GM10248 (cell line): Measurements from ENCODE around the gene PEPD.

Source experiments
- CTCF ChIA-PET: fragments of 300-600 bp; sonication (Branson Sonifier 250); formaldehyde crosslinking; extraction: SDS; loops from one replicate; lab custom pipeline; 2021; ENCODE audit warnings: antibody characterized with exemption; lab: Yijun Ruan, JAX
- POLR2A ChIA-PET: fragments of 350-650 bp; sonication (Branson Sonifier 250); formaldehyde crosslinking; extraction: SDS; loops from one replicate; lab custom pipeline; 2020; ENCODE audit warnings: antibody characterized with exemption; lab: Yijun Ruan, JAX
- DNase-seq: peaks from one replicate; pipeline ENCODE4 v3.0.0; 2012; ENCODE audit errors: extremely low spot score
- TF ChIP-seq, protein P1 (sequence below): IDR thresholded peaks from 2 replicates; pipeline ENCODE4 v1.5.1; 2012; ENCODE audit warnings: mild to moderate bottlenecking, low read depth; ENCODE audit errors: extremely low read depth, missing control alignments, control extremely low read depth

The PEPD gene

DNA sequence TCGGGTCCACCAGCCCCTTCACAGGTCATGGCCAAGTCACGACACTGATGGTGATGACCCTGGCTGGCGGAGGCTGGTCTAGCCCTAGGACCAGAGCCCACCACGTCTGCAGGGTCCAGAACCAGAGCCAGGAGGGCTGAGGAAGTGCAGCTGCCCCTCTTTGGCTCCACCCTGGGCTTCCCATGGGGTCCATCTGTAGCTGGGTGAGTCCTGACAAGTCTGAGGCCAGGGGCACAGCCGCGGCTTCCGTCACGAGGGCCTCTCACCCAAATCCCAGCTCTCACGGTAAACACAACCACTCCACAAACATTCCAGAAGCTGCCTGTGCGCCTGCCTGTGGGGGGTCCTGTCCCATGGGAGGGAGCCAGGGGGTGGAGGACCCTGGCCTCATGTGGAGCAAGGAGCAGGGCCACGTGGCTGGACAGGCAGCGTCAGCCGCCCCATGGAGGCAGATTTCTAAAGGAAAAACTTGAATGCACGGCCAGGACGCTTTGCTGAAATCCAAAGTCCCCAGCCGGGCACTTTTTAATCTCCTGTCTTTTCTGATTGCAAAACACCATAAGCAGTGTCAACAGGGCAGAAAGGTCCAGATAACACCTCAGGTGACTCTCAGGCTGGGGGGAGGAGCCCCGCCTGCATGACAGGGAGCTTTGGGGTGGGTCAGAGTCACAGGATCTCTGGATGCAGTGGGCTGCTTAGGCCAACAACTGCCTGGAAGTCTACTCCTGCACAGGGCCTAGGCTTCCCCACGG is 118.2 kb downstream of the PEPD start:
- no peak for DNase-seq
- TF ChIP-seq, protein P1, sequence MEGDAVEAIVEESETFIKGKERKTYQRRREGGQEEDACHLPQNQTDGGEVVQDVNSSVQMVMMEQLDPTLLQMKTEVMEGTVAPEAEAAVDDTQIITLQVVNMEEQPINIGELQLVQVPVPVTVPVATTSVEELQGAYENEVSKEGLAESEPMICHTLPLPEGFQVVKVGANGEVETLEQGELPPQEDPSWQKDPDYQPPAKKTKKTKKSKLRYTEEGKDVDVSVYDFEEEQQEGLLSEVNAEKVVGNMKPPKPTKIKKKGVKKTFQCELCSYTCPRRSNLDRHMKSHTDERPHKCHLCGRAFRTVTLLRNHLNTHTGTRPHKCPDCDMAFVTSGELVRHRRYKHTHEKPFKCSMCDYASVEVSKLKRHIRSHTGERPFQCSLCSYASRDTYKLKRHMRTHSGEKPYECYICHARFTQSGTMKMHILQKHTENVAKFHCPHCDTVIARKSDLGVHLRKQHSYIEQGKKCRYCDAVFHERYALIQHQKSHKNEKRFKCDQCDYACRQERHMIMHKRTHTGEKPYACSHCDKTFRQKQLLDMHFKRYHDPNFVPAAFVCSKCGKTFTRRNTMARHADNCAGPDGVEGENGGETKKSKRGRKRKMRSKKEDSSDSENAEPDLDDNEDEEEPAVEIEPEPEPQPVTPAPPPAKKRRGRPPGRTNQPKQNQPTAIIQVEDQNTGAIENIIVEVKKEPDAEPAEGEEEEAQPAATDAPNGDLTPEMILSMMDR: no peak
- ChIA-PET CTCF (interaction anchor here (1.1 to 4.8 kb wide), 5 partner anchors 13 to 166 kb away, joined by 3 to 93 read pairs (median 4); no protein-coding TSS in a partner anchor), POLR2A (no interaction called here)

DNA sequence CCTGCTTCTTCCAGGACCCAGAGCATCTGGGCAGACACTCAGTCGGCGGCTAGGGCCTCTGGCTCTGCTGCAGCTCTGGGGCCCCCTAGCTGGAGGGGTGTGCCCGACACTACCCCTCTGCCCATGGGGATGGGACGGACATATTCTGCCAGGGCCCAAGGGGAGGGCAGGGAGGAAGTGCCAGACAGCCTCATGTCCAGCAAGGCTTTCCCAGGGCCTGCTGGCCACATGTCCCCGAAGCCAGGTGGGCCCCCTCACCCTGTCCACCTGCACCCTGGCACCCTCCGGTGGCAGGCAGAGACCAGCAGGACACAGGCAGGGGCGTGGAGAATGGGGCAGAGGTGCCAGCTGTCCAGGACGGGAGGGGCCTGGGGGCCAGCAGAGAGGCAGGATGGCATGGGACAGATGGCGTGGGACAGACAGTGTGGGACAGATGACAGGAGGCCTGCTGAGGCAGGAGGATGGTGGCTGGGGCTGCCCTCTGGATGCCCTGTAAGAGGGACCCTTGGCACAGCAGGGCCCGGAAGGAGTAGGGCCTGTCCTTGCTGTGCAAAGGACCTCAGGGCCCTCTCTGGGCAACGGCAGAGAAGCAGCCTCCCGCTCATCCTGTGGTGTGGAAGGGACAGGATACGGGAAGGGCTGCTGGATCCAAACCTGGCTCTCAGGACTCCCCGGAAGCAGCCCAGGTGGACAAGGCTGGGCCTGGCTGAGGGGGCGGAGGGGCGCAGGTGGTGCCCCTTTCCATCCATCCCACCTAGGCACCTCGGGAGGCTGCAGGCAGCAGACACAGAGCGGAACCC is 119.0 kb downstream of the PEPD start:
- POLR2A ChIA-PET: interaction anchor here (0.6 kb wide), 1 partner anchor 30 kb away, joined by 8 read pairs; no protein-coding TSS in a partner anchor
- CTCF ChIA-PET: interaction anchor here (1.4 to 4.8 kb wide), 2 partner anchors 33 to 165 kb away, joined by 4 to 93 read pairs; no protein-coding TSS in a partner anchor
- no peak for DNase-seq

DNA sequence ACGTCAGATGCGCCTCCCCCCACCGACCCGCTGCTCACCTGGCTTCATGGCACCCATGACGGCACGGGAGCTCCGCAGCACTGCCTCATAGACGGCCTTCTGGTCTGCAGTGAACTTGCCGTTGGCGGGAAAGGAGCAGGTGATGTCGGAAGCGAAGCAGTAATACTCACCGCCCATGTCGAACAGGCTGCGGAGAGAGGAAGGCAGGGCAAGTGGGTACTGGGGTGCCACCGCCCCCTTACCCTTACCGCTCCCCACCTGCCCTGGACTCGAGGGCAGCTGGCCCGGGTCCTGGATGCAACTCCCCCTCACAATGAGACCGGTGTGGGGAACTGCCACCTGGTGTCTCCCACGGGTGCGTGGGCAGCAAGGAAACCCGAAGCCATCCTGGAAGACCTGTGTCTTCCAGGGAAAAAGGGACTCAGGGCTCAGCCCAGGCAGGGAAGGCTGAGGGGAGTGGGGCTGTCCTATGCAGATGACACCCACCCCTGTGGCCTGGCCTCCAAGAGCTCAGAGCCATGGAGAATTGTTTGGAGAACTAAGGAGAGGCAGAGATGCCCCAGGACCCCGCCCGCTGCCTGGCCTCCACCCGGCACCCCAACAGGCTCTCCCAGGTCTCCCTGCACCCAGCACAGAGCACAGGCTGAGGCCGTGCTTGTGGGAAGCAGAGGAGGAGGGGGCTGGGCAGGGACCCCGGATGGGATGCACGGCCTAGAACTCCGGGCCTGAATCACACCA is 119.7 kb downstream of the PEPD start:
- ChIA-PET CTCF (no interaction called here), POLR2A (interaction anchor here (0.6 kb wide), 1 partner anchor 29 kb away, joined by 8 read pairs; no protein-coding TSS in a partner anchor)
- TF ChIP-seq, protein P1: no peak
- no peak for DNase-seq

More for the DNA sequence above, 119.0 kb downstream of the PEPD start:
- TF ChIP-seq, protein P1: no peak

DNA sequence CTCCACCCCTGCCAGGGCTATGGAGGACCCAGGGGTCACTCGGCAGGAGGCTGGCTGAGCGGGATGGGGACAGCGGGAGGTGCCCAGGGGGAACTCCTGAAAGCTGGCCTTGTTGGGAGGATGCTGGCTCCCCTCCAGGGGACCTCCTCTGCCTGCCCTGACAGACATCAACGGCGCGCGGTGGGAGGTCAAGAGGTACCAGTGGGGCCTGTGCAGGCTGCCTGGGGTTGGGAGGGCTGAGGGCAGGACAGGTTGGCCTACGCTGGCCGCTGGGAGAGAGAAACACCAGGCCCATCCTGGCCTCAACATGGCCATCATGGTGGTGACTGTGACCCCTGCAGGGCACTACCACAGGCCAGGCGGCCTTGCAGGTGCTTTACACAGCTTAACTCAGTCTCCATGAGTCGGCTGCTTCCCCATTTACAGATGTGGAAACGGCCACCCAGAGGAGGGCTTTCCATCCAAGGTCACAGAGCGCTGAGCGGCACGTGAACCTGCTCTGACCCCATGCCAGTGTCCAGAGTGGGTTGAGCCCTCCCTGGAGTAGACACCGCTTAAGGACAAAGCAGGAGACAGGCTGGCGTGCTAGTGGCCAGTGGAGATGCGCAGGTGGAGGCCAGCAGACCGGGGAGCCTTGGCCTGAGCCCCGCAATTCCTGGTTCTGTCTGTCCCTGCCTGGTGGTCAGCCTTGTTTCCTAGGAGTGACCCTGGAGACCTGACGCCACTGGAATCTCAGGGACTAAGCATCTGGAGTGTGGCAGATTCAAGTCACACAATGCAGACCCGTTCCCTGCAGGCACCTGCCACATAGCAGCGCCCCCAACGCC is 120.5 kb downstream of the PEPD start:
- ChIA-PET CTCF (interaction anchor here (1.8 kb wide), 1 partner anchor 19 kb away, joined by 4 read pairs; no protein-coding TSS in a partner anchor), POLR2A (no interaction called here)
- TF ChIP-seq, protein P1: no peak
- no peak for DNase-seq

DNA sequence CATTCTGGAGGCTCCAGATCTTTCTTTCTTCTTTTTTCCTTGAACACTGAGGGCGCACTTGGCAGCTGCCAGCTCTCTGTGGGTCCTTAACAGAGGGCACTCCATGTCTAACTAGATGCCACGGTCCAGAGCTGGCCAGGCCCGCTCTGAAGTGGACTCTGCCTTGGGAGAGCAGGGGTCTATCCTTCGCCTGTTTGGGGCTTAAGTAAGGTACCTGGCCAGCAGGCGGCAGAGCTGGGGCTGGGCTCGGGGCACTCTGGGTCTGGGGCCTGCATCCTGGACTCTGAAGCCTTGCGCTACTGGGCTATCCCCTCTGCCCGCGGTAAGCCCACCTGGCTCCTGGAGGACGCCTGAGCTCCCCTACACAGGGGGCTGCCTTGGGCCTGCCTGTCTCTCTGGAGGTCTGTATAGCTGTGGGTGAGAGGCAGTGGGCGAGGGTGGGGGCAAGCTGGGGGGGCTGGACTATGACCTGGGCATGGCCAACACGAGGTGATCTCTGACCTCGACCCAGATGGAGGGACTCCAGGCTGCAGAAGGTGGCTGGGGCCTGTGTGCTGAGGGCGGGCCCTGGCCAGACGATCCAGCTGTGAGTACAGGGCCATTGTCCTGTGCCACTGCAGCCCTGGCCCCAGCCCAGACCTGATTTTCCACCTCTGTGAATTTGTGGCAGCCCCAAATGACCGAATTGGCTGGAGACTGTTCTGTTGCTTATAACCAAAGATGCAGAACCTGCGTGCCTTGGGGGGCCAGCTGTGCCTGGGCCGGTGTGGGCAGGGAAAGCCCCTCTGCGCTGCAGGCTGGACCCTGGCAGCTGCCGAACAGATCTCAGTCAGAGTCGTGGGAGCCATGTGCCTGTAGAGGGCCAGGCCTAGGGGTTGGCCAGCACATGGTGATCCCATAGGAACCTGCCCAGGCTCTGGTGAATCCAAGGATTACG is 121.6 kb downstream of the PEPD start:
- CTCF ChIA-PET: interaction anchor here (1.0 to 2.0 kb wide), 5 partner anchors 8 to 216 kb away, joined by 3 to 6 read pairs (median 4); no protein-coding TSS in a partner anchor
- POLR2A ChIA-PET: interaction anchor here (0.5 kb wide), 1 partner anchor 339 kb away, joined by 3 read pairs; no protein-coding TSS in a partner anchor
- DNase-seq: no peak
- TF ChIP-seq, protein P1: no peak
